Measurements from ENCODE around the gene PCGF3.

Gene PCGF3

GRCh38 chr4:786861-787300 is 81.2 kb downstream of the PCGF3 start:
- peaks cover 27 to 41% (median 30%) of the 10 kb centered on the region in 5 donors for H3K27me3 ChIP-seq (ENCODE audit: control insufficient read depth in 5 of 5, insufficient read depth in 4 of 5, low read length in 5 of 5)
- H3K27ac ChIP-seq (ENCODE audit: low read depth, low read length) = no peak overlapping the region
- H3K4me1 ChIP-seq (ENCODE audit: control insufficient read depth in 5 of 5, insufficient read depth in 5 of 5, low read length in 5 of 5) = peaks cover 3 to 29% (median 27%) of the 10 kb centered on the region in 5 donors
- H3K9me3 ChIP-seq (ENCODE audit: control insufficient read depth in 5 of 5, low read length in 5 of 5) = no peaks in the 10 kb centered on the region
- no peaks in the 10 kb centered on the region for H3K36me3 ChIP-seq (ENCODE audit: control insufficient read depth in 5 of 5, insufficient read depth in 5 of 5, low read length in 5 of 5)
- H3K9ac ChIP-seq (ENCODE audit: low read length in 5 of 5) = peak overlapping the region in 1 of 5 donors; percentile 23
- peak overlapping the region in 3 of 5 donors; percentile 22 to 57 (median 52) for H3K4me3 ChIP-seq (ENCODE audit: low read depth in 1 of 5, low read length in 5 of 5)

- H3K9ac ChIP-seq (ENCODE audit: low read length in 5 of 5) = no peak overlapping the region
- peak overlapping the region in 1 of 5 donors; percentile 57 for H3K4me3 ChIP-seq (ENCODE audit: low read depth in 1 of 5, low read length in 5 of 5)
- H3K4me1 ChIP-seq (ENCODE audit: control insufficient read depth in 5 of 5, insufficient read depth in 5 of 5, low read length in 5 of 5) = peaks cover 0 to 28% (median 23%) of the 10 kb centered on the region in 5 donors
- no peaks in the 10 kb centered on the region for H3K9me3 ChIP-seq (ENCODE audit: control insufficient read depth in 5 of 5, low read length in 5 of 5)
- no peak overlapping the region for H3K27ac ChIP-seq (ENCODE audit: low read depth, low read length)
- no peaks in the 10 kb centered on the region for H3K36me3 ChIP-seq (ENCODE audit: control insufficient read depth in 5 of 5, insufficient read depth in 5 of 5, low read length in 5 of 5)
- H3K27me3 ChIP-seq (ENCODE audit: control insufficient read depth in 5 of 5, insufficient read depth in 4 of 5, low read length in 5 of 5) = peaks cover 32 to 47% (median 37%) of the 10 kb centered on the region in 5 donors
Measured at GRCh38 chr4:787561-787981, 81.9 kb downstream of the PCGF3 start.

GRCh38 chr4:788006-788635 is 82.5 kb downstream of the PCGF3 start:
- Histone ChIP-seq H3K36me3 (ENCODE audit: control insufficient read depth in 5 of 5, insufficient read depth in 5 of 5, low read length in 5 of 5) (no peaks in the 10 kb centered on the region), H3K4me1 (ENCODE audit: control insufficient read depth in 5 of 5, insufficient read depth in 5 of 5, low read length in 5 of 5) (peaks cover 0 to 24% (median 19%) of the 10 kb centered on the region in 5 donors), H3K9ac (ENCODE audit: low read length in 5 of 5) (no peak overlapping the region), H3K4me3 (ENCODE audit: low read depth in 1 of 5, low read length in 5 of 5) (no peak overlapping the region), H3K9me3 (ENCODE audit: control insufficient read depth in 5 of 5, low read length in 5 of 5) (no peaks in the 10 kb centered on the region), H3K27ac (ENCODE audit: low read depth, low read length) (no peak overlapping the region), H3K27me3 (ENCODE audit: control insufficient read depth in 5 of 5, insufficient read depth in 4 of 5, low read length in 5 of 5) (peaks cover 37 to 52% (median 42%) of the 10 kb centered on the region in 5 donors)

- Histone ChIP-seq H3K27ac (ENCODE audit: low read depth, low read length) (no peak overlapping the region), H3K4me1 (ENCODE audit: control insufficient read depth in 5 of 5, insufficient read depth in 5 of 5, low read length in 5 of 5) (peaks cover 0 to 21% (median 17%) of the 10 kb centered on the region in 5 donors), H3K27me3 (ENCODE audit: control insufficient read depth in 5 of 5, insufficient read depth in 4 of 5, low read length in 5 of 5) (peaks cover 44 to 59% (median 49%) of the 10 kb centered on the region in 5 donors), H3K9me3 (ENCODE audit: control insufficient read depth in 5 of 5, low read length in 5 of 5) (no peaks in the 10 kb centered on the region), H3K9ac (ENCODE audit: low read length in 5 of 5) (no peak overlapping the region), H3K4me3 (ENCODE audit: low read depth in 1 of 5, low read length in 5 of 5) (no peak overlapping the region), H3K36me3 (ENCODE audit: control insufficient read depth in 5 of 5, insufficient read depth in 5 of 5, low read length in 5 of 5) (no peaks in the 10 kb centered on the region)
Measured at GRCh38 chr4:788636-789297, 83.1 kb downstream of the PCGF3 start.

GRCh38 chr4:789571-790465 is 84.2 kb downstream of the PCGF3 start:
- peaks cover 0 to 23% (median 19%) of the 10 kb centered on the region in 5 donors for H3K4me1 ChIP-seq (ENCODE audit: control insufficient read depth in 5 of 5, insufficient read depth in 5 of 5, low read length in 5 of 5)
- no peak overlapping the region for H3K9ac ChIP-seq (ENCODE audit: low read length in 5 of 5)
- no peaks in the 10 kb centered on the region for H3K36me3 ChIP-seq (ENCODE audit: control insufficient read depth in 5 of 5, insufficient read depth in 5 of 5, low read length in 5 of 5)
- no peaks in the 10 kb centered on the region for H3K9me3 ChIP-seq (ENCODE audit: control insufficient read depth in 5 of 5, low read length in 5 of 5)
- H3K4me3 ChIP-seq (ENCODE audit: low read depth in 1 of 5, low read length in 5 of 5) = no peak overlapping the region
- peaks cover 52 to 67% (median 54%) of the 10 kb centered on the region in 5 donors for H3K27me3 ChIP-seq (ENCODE audit: control insufficient read depth in 5 of 5, insufficient read depth in 4 of 5, low read length in 5 of 5)
- no peak overlapping the region for H3K27ac ChIP-seq (ENCODE audit: low read depth, low read length)

GRCh38 chr4:790466-790820 is 84.8 kb downstream of the PCGF3 start:
- no peaks in the 10 kb centered on the region for H3K36me3 ChIP-seq (ENCODE audit: control insufficient read depth in 5 of 5, insufficient read depth in 5 of 5, low read length in 5 of 5)
- H3K9ac ChIP-seq (ENCODE audit: low read length in 5 of 5) = no peak overlapping the region
- no peak overlapping the region for H3K4me3 ChIP-seq (ENCODE audit: low read depth in 1 of 5, low read length in 5 of 5)
- no peak overlapping the region for H3K27ac ChIP-seq (ENCODE audit: low read depth, low read length)
- peaks cover 49 to 67% (median 55%) of the 10 kb centered on the region in 5 donors for H3K27me3 ChIP-seq (ENCODE audit: control insufficient read depth in 5 of 5, insufficient read depth in 4 of 5, low read length in 5 of 5)
- H3K4me1 ChIP-seq (ENCODE audit: control insufficient read depth in 5 of 5, insufficient read depth in 5 of 5, low read length in 5 of 5) = peaks cover 0 to 27% (median 20%) of the 10 kb centered on the region in 5 donors
- H3K9me3 ChIP-seq (ENCODE audit: control insufficient read depth in 5 of 5, low read length in 5 of 5) = no peaks in the 10 kb centered on the region

- H3K27ac ChIP-seq (ENCODE audit: low read depth, low read length) = no peak overlapping the region
- no peaks in the 10 kb centered on the region for H3K9me3 ChIP-seq (ENCODE audit: control insufficient read depth in 5 of 5, low read length in 5 of 5)
- H3K36me3 ChIP-seq (ENCODE audit: control insufficient read depth in 5 of 5, insufficient read depth in 5 of 5, low read length in 5 of 5) = no peaks in the 10 kb centered on the region
- peaks cover 51 to 72% (median 61%) of the 10 kb centered on the region in 5 donors for H3K27me3 ChIP-seq (ENCODE audit: control insufficient read depth in 5 of 5, insufficient read depth in 4 of 5, low read length in 5 of 5)
- H3K4me3 ChIP-seq (ENCODE audit: low read depth in 1 of 5, low read length in 5 of 5) = no peak overlapping the region
- H3K9ac ChIP-seq (ENCODE audit: low read length in 5 of 5) = no peak overlapping the region
- H3K4me1 ChIP-seq (ENCODE audit: control insufficient read depth in 5 of 5, insufficient read depth in 5 of 5, low read length in 5 of 5) = peaks cover 0 to 27% (median 15%) of the 10 kb centered on the region in 5 donors
Measured at GRCh38 chr4:791252-791897, 85.7 kb downstream of the PCGF3 start.

- Histone ChIP-seq H3K36me3 (ENCODE audit: control insufficient read depth in 5 of 5, insufficient read depth in 5 of 5, low read length in 5 of 5) (no peaks in the 10 kb centered on the region), H3K9me3 (ENCODE audit: control insufficient read depth in 5 of 5, low read length in 5 of 5) (no peaks in the 10 kb centered on the region), H3K27me3 (ENCODE audit: control insufficient read depth in 5 of 5, insufficient read depth in 4 of 5, low read length in 5 of 5) (peaks cover 51 to 73% (median 61%) of the 10 kb centered on the region in 5 donors), H3K9ac (ENCODE audit: low read length in 5 of 5) (no peak overlapping the region), H3K4me3 (ENCODE audit: low read depth in 1 of 5, low read length in 5 of 5) (peak overlapping the region in 1 of 5 donors; percentile 30), H3K4me1 (ENCODE audit: control insufficient read depth in 5 of 5, insufficient read depth in 5 of 5, low read length in 5 of 5) (peaks cover 0 to 24% (median 15%) of the 10 kb centered on the region in 5 donors), H3K27ac (ENCODE audit: low read depth, low read length) (no peak overlapping the region)
Measured at GRCh38 chr4:791898-792625, 86.4 kb downstream of the PCGF3 start.

GRCh38 chr4:792626-793092 is 87.0 kb downstream of the PCGF3 start:
- Histone ChIP-seq H3K9me3 (ENCODE audit: control insufficient read depth in 5 of 5, low read length in 5 of 5) (no peaks in the 10 kb centered on the region), H3K4me3 (ENCODE audit: low read depth in 1 of 5, low read length in 5 of 5) (peak overlapping the region in 1 of 5 donors; percentile 30), H3K36me3 (ENCODE audit: control insufficient read depth in 5 of 5, insufficient read depth in 5 of 5, low read length in 5 of 5) (no peaks in the 10 kb centered on the region), H3K9ac (ENCODE audit: low read length in 5 of 5) (no peak overlapping the region), H3K4me1 (ENCODE audit: control insufficient read depth in 5 of 5, insufficient read depth in 5 of 5, low read length in 5 of 5) (peaks cover 0 to 18% (median 14%) of the 10 kb centered on the region in 5 donors), H3K27me3 (ENCODE audit: control insufficient read depth in 5 of 5, insufficient read depth in 4 of 5, low read length in 5 of 5) (peaks cover 51 to 71% (median 61%) of the 10 kb centered on the region in 5 donors), H3K27ac (ENCODE audit: low read depth, low read length) (no peak overlapping the region)

Measured in subcutaneous abdominal adipose tissue (tissue), 5 donors.